ENCODE results near the gene HPS4. TPM values are rescaled to one million over a fixed set of nuclear protein-coding genes. Genes with fewer than 3 reads are reported as not detected.

HPS4 gene
- total RNA-seq, 1 experiment from 2014 or later: 21.2 TPM

DNA sequence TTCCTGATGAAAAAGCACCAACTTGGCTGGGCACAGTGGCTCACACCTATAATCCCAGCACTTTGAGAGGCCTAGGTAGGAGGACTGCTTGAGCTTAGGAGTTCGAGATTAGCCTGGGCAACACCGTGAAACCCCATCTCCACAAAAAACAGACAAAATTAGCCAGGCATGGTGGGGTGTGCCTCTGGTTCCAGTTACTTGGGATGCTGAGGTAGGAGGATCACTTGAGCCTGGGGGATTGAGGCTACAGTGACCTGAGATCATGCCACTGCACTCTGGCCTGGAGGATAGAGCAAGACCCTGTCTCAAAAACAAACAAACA is 3.0 kb downstream of the HPS4 start:
- no peak for DNase-seq
- no peak overlapping the region for H3K27ac ChIP-seq
- H3K4me2 ChIP-seq: peak overlapping the region; percentile 30; the same call in 1 of the 2 replicates
- no peak overlapping the region for H3K4me3 ChIP-seq
- TF ChIP-seq, protein P1, sequence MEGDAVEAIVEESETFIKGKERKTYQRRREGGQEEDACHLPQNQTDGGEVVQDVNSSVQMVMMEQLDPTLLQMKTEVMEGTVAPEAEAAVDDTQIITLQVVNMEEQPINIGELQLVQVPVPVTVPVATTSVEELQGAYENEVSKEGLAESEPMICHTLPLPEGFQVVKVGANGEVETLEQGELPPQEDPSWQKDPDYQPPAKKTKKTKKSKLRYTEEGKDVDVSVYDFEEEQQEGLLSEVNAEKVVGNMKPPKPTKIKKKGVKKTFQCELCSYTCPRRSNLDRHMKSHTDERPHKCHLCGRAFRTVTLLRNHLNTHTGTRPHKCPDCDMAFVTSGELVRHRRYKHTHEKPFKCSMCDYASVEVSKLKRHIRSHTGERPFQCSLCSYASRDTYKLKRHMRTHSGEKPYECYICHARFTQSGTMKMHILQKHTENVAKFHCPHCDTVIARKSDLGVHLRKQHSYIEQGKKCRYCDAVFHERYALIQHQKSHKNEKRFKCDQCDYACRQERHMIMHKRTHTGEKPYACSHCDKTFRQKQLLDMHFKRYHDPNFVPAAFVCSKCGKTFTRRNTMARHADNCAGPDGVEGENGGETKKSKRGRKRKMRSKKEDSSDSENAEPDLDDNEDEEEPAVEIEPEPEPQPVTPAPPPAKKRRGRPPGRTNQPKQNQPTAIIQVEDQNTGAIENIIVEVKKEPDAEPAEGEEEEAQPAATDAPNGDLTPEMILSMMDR (conservative IDR thresholded peaks at IDR 0.05): no peak
- no peak for TF ChIP-seq EZH2 (IDR thresholded peaks at IDR 0.05; ENCODE audit: low read depth)
- intact Hi-C loops (cut with micrococcal nuclease; ENCODE audit: unreplicated experiment): no loop called here
- H3F3A ChIP-seq (ENCODE audit: insufficient read depth, low read depth): no peaks in the 10 kb centered on the region
- H3K27me3 ChIP-seq (ENCODE audit: insufficient read depth, low read depth): no peaks in the 10 kb centered on the region
- no peak overlapping the region for H2AFZ ChIP-seq
- ChIA-PET POLR2A (ENCODE audit: unreplicated experiment) (no interaction called here), CTCF (no interaction called here)
- BruUV-seq (replicated peaks): no TSS peak
- H3K9me2 ChIP-seq (ENCODE audit: insufficient read depth): no peaks in the 10 kb centered on the region
- H3K79me2 ChIP-seq (ENCODE audit: low read depth): peaks cover 34% of the 10 kb centered on the region
- 0 out of 2 replicates have a peak, but pooled peaks cover 2% of the 10 kb centered on the region for H3K36me3 ChIP-seq (ENCODE audit: low read depth)
- no peaks in the 10 kb centered on the region for H3K9me3 ChIP-seq (ENCODE audit: insufficient read depth, low read depth)
- peaks cover 23% of the 10 kb centered on the region for H3K4me1 ChIP-seq (replicated peaks; ENCODE audit: insufficient read depth)
- H4K20me1 ChIP-seq (ENCODE audit: insufficient read depth): no peaks in the 10 kb centered on the region; the same call in 1 of the 2 replicates

DNA sequence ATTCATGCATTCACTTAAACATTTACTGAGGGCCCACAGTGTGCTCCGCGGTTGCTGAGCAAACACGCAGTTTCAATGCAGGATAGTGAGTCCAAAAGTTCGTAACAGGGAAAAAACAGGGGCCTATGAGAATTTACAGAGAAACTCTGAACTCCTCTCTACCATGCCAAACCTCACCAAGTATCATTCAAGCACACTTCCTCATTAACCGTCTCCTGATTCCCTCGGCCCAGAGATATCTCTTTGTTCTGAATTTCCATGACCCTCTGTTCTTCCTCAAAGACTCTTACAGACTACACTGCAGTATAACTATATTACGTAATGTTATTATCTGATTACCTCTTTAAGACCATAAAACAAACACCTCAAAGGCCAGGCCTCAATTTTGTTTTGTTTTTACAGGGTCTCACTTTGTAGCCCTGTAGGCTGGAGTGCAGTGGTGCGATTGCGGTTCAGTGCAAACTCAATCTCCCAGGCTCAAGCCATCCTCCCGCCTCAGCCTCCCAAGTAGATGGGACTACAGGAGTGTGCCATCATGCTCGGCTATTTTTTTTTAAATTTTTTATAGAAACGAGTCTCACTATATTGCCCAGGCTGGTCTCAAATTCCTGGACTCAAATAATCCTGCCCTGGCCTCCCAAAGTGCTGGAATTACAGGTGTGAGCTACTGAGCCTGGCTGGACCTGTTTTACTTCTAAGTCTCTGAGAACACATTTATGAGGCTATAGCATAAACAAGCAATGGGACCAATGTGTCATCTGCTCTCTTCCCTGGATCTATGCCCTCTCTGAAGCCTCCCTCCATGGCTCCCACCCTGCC is 3.6 kb downstream of the HPS4 start:
- intact Hi-C loops (cut with micrococcal nuclease; ENCODE audit: unreplicated experiment): no loop called here
- Histone ChIP-seq H3K9me3 (ENCODE audit: insufficient read depth, low read depth) (no peaks in the 10 kb centered on the region), H3K4me2 (peak overlapping the region; percentile 30; the same call in 1 of the 2 replicates), H3K4me1 (replicated peaks; ENCODE audit: insufficient read depth) (peaks cover 22% of the 10 kb centered on the region), H3K27me3 (ENCODE audit: insufficient read depth, low read depth) (no peaks in the 10 kb centered on the region), H2AFZ (no peak overlapping the region), H3K4me3 (no peak overlapping the region), H3K36me3 (ENCODE audit: low read depth) (0 out of 2 replicates have a peak, but pooled peaks cover 2% of the 10 kb centered on the region), H3K27ac (no peak overlapping the region), H3K9me2 (ENCODE audit: insufficient read depth) (no peaks in the 10 kb centered on the region), H4K20me1 (ENCODE audit: insufficient read depth) (no peaks in the 10 kb centered on the region; the same call in 1 of the 2 replicates), H3F3A (ENCODE audit: insufficient read depth, low read depth) (no peaks in the 10 kb centered on the region), H3K79me2 (ENCODE audit: low read depth) (peaks cover 28% of the 10 kb centered on the region)
- no peak for DNase-seq
- TF ChIP-seq EZH2 (IDR thresholded peaks at IDR 0.05; ENCODE audit: low read depth): no peak
- TF ChIP-seq, protein P1 (conservative IDR thresholded peaks at IDR 0.05): no peak
- BruUV-seq (replicated peaks): no TSS peak
- CTCF ChIA-PET: no interaction called here
- POLR2A ChIA-PET (ENCODE audit: unreplicated experiment): no interaction called here

DNA sequence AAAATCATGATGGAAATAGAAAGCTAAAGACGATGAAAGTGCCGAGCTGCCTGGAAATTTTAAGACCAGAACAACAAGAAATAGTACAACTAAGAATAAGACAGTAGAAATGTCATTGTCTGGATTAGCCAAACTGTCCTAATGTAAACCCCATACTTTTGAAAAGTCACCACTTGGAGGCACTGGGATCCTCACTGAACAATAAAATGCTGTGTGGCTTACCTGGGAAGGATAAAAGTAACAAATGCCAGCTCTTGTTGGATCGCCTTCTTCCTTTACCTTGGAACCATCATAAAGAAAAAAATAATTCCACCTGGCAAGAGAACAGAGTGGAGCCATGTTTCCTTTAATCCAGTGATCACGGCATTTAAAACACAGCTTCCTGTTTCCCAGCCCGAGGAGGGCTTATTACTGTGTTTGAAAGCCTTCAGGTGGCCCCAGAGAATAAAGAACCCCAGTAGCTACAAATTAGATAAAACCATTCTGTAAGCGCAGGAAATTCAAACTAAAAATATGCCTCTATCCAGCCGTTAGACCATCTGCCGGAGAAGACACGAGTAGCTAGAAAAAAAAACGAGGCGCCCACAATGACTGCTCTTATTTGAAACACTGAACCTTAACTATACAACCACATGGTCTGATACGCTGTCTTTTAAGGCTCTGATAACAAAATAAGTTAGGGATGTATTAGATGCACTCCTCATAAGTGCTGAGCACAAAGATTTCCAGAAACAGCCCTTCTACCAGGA is 4.4 kb downstream of the HPS4 start:
- POLR2A ChIA-PET (ENCODE audit: unreplicated experiment): no interaction called here
- no peak for TF ChIP-seq EZH2 (IDR thresholded peaks at IDR 0.05; ENCODE audit: low read depth)
- TF ChIP-seq, protein P1 (conservative IDR thresholded peaks at IDR 0.05): no peak
- Histone ChIP-seq H3K4me1 (replicated peaks; ENCODE audit: insufficient read depth) (peaks cover 14% of the 10 kb centered on the region), H3K4me2 (no peak overlapping the region), H4K20me1 (ENCODE audit: insufficient read depth) (no peaks in the 10 kb centered on the region; the same call in 1 of the 2 replicates), H3K27ac (no peak overlapping the region), H2AFZ (no peak overlapping the region), H3K79me2 (ENCODE audit: low read depth) (peaks cover 20% of the 10 kb centered on the region), H3K9me2 (ENCODE audit: insufficient read depth) (no peaks in the 10 kb centered on the region), H3F3A (ENCODE audit: insufficient read depth, low read depth) (no peaks in the 10 kb centered on the region), H3K4me3 (no peak overlapping the region), H3K27me3 (ENCODE audit: insufficient read depth, low read depth) (no peaks in the 10 kb centered on the region), H3K36me3 (ENCODE audit: low read depth) (0 out of 2 replicates have a peak, but pooled peaks cover 2% of the 10 kb centered on the region), H3K9me3 (ENCODE audit: insufficient read depth, low read depth) (no peaks in the 10 kb centered on the region)
- no TSS peak for BruUV-seq (replicated peaks)
- intact Hi-C loops (cut with micrococcal nuclease; ENCODE audit: unreplicated experiment): no loop called here
- DNase-seq: no peak
- CTCF ChIA-PET: no interaction called here

Measured in PC-9 (cell line).